ENCODE data around the gene ST8SIA4. TPM values are rescaled to one million over a fixed set of nuclear protein-coding genes. Genes with fewer than 3 reads are reported as not detected.

ST8SIA4 gene
- total and polyA plus RNA-seq, 10 of the 15 experiments (the other 5 are each of a cell fraction or from before 2014, with no cell fraction given): 4.4 to 30.9 (median 19.5) TPM

DNA sequence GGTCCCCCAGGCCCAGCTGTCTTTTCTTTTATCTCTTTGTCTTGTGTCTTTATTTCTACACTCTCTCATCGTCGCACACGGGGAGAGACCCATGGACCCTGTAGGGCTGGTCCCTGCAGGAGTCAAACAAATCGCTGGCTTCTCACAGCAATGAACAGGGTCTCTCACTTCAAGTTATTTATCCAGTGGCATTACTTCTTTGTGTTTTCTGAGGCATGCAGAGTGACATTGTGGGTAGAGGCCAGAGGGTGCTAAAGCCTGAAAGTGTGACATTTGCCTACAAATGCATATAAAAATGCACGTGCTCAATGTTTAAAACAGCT, 127.6 kb downstream of the ST8SIA4 start (continued):
- no peak for TF ChIP-seq ASH2L (IDR thresholded peaks at IDR 0.05; ENCODE audit: borderline replicate concordance, low read depth)
- TF ChIP-seq, protein P1, sequence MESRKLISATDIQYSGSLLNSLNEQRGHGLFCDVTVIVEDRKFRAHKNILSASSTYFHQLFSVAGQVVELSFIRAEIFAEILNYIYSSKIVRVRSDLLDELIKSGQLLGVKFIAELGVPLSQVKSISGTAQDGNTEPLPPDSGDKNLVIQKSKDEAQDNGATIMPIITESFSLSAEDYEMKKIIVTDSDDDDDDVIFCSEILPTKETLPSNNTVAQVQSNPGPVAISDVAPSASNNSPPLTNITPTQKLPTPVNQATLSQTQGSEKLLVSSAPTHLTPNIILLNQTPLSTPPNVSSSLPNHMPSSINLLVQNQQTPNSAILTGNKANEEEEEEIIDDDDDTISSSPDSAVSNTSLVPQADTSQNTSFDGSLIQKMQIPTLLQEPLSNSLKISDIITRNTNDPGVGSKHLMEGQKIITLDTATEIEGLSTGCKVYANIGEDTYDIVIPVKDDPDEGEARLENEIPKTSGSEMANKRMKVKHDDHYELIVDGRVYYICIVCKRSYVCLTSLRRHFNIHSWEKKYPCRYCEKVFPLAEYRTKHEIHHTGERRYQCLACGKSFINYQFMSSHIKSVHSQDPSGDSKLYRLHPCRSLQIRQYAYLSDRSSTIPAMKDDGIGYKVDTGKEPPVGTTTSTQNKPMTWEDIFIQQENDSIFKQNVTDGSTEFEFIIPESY (IDR thresholded peaks at IDR 0.05): no peak
- no peak for TF ChIP-seq HDAC2 (IDR thresholded peaks at IDR 0.05)
- TF ChIP-seq, protein P2, sequence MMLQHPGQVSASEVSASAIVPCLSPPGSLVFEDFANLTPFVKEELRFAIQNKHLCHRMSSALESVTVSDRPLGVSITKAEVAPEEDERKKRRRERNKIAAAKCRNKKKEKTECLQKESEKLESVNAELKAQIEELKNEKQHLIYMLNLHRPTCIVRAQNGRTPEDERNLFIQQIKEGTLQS (IDR thresholded peaks at IDR 0.05; ENCODE audit: borderline replicate concordance, extremely low read depth, low read depth, low read length): no peak
- TF ChIP-seq ZSCAN29 (IDR thresholded peaks at IDR 0.05): no peak
- TF ChIP-seq JUNB (IDR thresholded peaks at IDR 0.05): no peak
- TF ChIP-seq SREBF2 (IDR thresholded peaks at IDR 0.05; ENCODE audit: low read length): no peak

DNA sequence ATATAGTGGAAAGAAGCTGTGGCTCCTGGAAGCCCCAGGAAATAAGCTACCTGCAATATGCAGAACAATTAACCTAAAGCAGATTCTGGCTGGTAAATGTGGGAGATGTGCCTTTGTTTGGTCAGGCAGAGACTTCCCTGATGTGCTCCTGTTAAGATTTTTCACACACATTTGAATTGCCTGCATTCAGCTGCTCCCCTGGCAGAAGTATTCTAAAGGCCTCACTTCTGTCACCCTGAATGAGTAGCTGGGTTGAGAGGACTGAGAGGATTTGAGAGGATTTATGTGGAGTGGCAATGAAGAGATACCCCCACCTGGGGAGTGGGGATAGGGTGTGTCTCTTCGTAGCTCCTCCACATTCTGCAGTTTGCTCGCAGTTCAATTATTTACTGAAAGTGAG, 130.5 kb downstream of the ST8SIA4 start:
- BruUV-seq (replicated peaks): no TSS peak
- POLR2A ChIA-PET: interaction anchor here (0.7 to 1.3 kb wide), 5 partner anchors 41 to 131 kb away, joined by 3 to 5 read pairs (median 3); partner anchors contain the start of gene ST8SIA4
- no peak for TF ChIP-seq HDAC2 (IDR thresholded peaks at IDR 0.05)
- TF ChIP-seq BRCA1 (IDR thresholded peaks at IDR 0.05; ENCODE audit: low read depth, low read length): no peak
- TF ChIP-seq SUZ12 (IDR thresholded peaks at IDR 0.05; ENCODE audit: unreplicated experiment): no peak
- TF ChIP-seq CBX3 (IDR thresholded peaks at IDR 0.05; ENCODE audit: borderline replicate concordance, low read depth): no peak
- TF ChIP-seq, protein P3, sequence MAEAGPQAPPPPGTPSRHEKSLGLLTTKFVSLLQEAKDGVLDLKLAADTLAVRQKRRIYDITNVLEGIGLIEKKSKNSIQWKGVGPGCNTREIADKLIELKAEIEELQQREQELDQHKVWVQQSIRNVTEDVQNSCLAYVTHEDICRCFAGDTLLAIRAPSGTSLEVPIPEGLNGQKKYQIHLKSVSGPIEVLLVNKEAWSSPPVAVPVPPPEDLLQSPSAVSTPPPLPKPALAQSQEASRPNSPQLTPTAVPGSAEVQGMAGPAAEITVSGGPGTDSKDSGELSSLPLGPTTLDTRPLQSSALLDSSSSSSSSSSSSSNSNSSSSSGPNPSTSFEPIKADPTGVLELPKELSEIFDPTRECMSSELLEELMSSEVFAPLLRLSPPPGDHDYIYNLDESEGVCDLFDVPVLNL (IDR thresholded peaks at IDR 0.05; ENCODE audit: low read depth, low read length): no peak
- TF ChIP-seq, protein P4, sequence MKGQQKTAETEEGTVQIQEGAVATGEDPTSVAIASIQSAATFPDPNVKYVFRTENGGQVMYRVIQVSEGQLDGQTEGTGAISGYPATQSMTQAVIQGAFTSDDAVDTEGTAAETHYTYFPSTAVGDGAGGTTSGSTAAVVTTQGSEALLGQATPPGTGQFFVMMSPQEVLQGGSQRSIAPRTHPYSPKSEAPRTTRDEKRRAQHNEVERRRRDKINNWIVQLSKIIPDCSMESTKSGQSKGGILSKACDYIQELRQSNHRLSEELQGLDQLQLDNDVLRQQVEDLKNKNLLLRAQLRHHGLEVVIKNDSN (IDR thresholded peaks at IDR 0.05; ENCODE audit: borderline replicate concordance, extremely low read length, insufficient read depth, low read depth, low read length): no peak
- TF ChIP-seq, protein P5, sequence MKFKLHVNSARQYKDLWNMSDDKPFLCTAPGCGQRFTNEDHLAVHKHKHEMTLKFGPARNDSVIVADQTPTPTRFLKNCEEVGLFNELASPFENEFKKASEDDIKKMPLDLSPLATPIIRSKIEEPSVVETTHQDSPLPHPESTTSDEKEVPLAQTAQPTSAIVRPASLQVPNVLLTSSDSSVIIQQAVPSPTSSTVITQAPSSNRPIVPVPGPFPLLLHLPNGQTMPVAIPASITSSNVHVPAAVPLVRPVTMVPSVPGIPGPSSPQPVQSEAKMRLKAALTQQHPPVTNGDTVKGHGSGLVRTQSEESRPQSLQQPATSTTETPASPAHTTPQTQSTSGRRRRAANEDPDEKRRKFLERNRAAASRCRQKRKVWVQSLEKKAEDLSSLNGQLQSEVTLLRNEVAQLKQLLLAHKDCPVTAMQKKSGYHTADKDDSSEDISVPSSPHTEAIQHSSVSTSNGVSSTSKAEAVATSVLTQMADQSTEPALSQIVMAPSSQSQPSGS (IDR thresholded peaks at IDR 0.05; ENCODE audit: low read length): no peak
- no peak for TF ChIP-seq KDM1A (IDR thresholded peaks at IDR 0.05; ENCODE audit: borderline replicate concordance)
- no peak for TF ChIP-seq TCF12 (IDR thresholded peaks at IDR 0.05; ENCODE audit: low read depth, low read length)
- no peak for TF ChIP-seq RFX5 (IDR thresholded peaks at IDR 0.05; ENCODE audit: low read depth, low read length)
- no peak for TF ChIP-seq NR2C1 (IDR thresholded peaks at IDR 0.05)
- TF ChIP-seq MYB (IDR thresholded peaks at IDR 0.05; ENCODE audit: borderline replicate concordance, low read depth, low read length): no peak
- TF ChIP-seq SRF (IDR thresholded peaks at IDR 0.05; ENCODE audit: low read depth in 2 of 2, low read length in 2 of 2): no peak

More for the DNA sequence above, 130.5 kb downstream of the ST8SIA4 start:
- Histone ChIP-seq H3K9me3 (replicated peaks; ENCODE audit: control insufficient read depth, insufficient read depth, low read length) (no peaks in the 10 kb centered on the region; the same call in 2 of the 3 replicates), H3K79me2 (ENCODE audit: control insufficient read depth, insufficient read depth, low read length) (no peaks in the 10 kb centered on the region), H3K27ac (ENCODE audit: control insufficient read depth, insufficient read depth) (no peak overlapping the region), H2AFZ (ENCODE audit: control insufficient read depth, low read depth, low read length) (peak overlapping the region; percentile 67), H3K4me3 (no peak overlapping the region), H3K36me3 (ENCODE audit: control insufficient read depth in 2 of 2, insufficient read depth in 2 of 2, low read length in 1 of 2) (no peaks in the 10 kb centered on the region), H3K9ac (ENCODE audit: control insufficient read depth, insufficient read depth, low read length) (no peak overlapping the region), H3K4me1 (ENCODE audit: control insufficient read depth, insufficient read depth, low read length) (peaks cover 10% of the 10 kb centered on the region), H3K27me3 (replicated peaks in 1 of 2; ENCODE audit: control insufficient read depth in 2 of 2, insufficient read depth in 2 of 2, low read length in 1 of 2) (no peaks in the 10 kb centered on the region), H3K4me2 (ENCODE audit: control insufficient read depth, insufficient read depth) (no peak overlapping the region), H4K20me1 (ENCODE audit: control insufficient read depth, insufficient read depth) (no peaks in the 10 kb centered on the region)
- RAD21 ChIA-PET (ENCODE audit: unreplicated experiment): interaction anchor here (0.7 to 11.2 kb wide), 14 partner anchors 8 to 273 kb away, joined by 3 to 345 read pairs (median 4); partner anchors contain the start of gene ST8SIA4
- SMC1A ChIA-PET (ENCODE audit: uncharacterized antibody, unreplicated experiment): interaction anchor here (0.8 to 11.2 kb wide), 29 partner anchors 8 to 350 kb away, joined by 3 to 389 read pairs (median 4); partner anchors contain the start of gene ST8SIA4
- FAIRE-seq: no peak
- 96% methylated on average over 2 of the region's 2 CpGs for WGBS (ENCODE audit: insufficient coverage, insufficient replicate concordance, low lambda C conversion rate, missing lambda C conversion rate)
- ATAC-seq: no peak; the same call in 2 of the 3 replicates
- in situ Hi-C loops (cut with MboI) (no loop called here), intact Hi-C loops (cut with micrococcal nuclease; ENCODE audit: unreplicated experiment) (loop anchor here (5.0 kb wide), 2 partner anchors 295 to 620 kb away; no protein-coding TSS in a partner anchor)
- DNase-seq (ENCODE audit: low read depth, low spot score): no peak
- CTCF ChIA-PET: interaction anchor here (0.5 to 11.2 kb wide), 13 partner anchors 9 to 618 kb away, joined by 3 to 232 read pairs (median 4); partner anchors contain the start of gene ST8SIA4

Data from GM12878 (cell line).